SK-N-SH (cell line): Measurements from ENCODE around the gene CBFA2T3. TPM values are rescaled to one million over a fixed set of nuclear protein-coding genes. Genes with fewer than 3 reads are reported as not detected.

Source experiments
- CTCF ChIA-PET: fragments of 300-600, 350-600 bp; formaldehyde crosslinking; extraction: SDS; loops from one replicate; lab custom pipeline; 2021; lab: Yijun Ruan, JAX
- POLR2A ChIA-PET: fragments of 350-600 bp; sonication (Branson Sonifier 250); formaldehyde crosslinking; extraction: SDS; loops from one replicate; lab custom pipeline; 2020; ENCODE audit warnings: antibody characterized with exemption, inconsistent platforms; lab: Yijun Ruan, JAX
- DNase-seq: peaks from one replicate; pipeline ENCODE4 v3.0.0; 2012
- H2AFZ ChIP-seq: fragments of 200-600 bp; sonication (generic); 2 replicates; pipeline ENCODE4 v1.8.1; 2016; ENCODE audit warnings: antibody characterized with exemption, mild to moderate bottlenecking, low read depth
- H3F3A ChIP-seq: fragments of 200-600 bp; sonication (generic); replicated peaks from 2 replicates; pipeline ENCODE3; 2016; ENCODE audit warnings: antibody characterized with exemption, mild to moderate bottlenecking; ENCODE audit not compliant: insufficient read depth
- H3K27ac ChIP-seq, 2 experiments: fragments of 200-500 bp in 1 of 2; fragments of 200-600 bp in 1 of 2; sonication (Bioruptor generic) in 1 of 2; sonication (generic), shearing (Covaris generic) in 1 of 2; 2 replicates each; pipeline versions ENCODE4 v1.5.1 to v1.6.1; 2014 to 2016; ENCODE audit warnings: low read depth in 2 of 2, inconsistent platforms in 1 of 2, low read length in 1 of 2, mild to moderate bottlenecking in 1 of 2, mixed read lengths in 1 of 2
- H3K27me3 ChIP-seq: fragments of 200-600 bp; sonication (generic), shearing (Covaris generic); 2 replicates; pipeline ENCODE4 v1.6.1; 2016; ENCODE audit warnings: mixed run types; ENCODE audit not compliant: insufficient read depth
- H3K36me3 ChIP-seq, 2 experiments: fragments of 200-500 bp in 1 of 2; fragments of 200-600 bp in 1 of 2; sonication (Bioruptor generic) in 1 of 2; sonication (generic) in 1 of 2; replicated peaks in 1 of 2; 2 replicates each; pipeline versions ENCODE3 to v1.5.1; 2014 to 2016; ENCODE audit warnings: low read length in 1 of 2, mild to moderate bottlenecking in 1 of 2; ENCODE audit not compliant: insufficient read depth in 2 of 2, control insufficient read depth in 1 of 2
- H3K4me1 ChIP-seq, 2 experiments: fragments of 200-500 bp in 1 of 2; fragments of 200-600 bp in 1 of 2; sonication (Bioruptor generic) in 1 of 2; sonication (generic), shearing (Covaris generic) in 1 of 2; 2 replicates each; pipeline versions ENCODE4 v1.5.1 to v1.6.1; 2014 to 2016; ENCODE audit warnings: low read depth in 1 of 2, low read length in 1 of 2, mixed run types in 1 of 2; ENCODE audit not compliant: insufficient read depth in 2 of 2, control insufficient read depth in 1 of 2
- H3K4me2 ChIP-seq: fragments of 200-600 bp; sonication (generic), shearing (Covaris generic); 2 replicates; pipeline ENCODE4 v1.6.1; 2017; ENCODE audit warnings: mixed run types
- H3K4me3 ChIP-seq, 2 experiments: fragments of 200-500 bp in 1 of 2; fragments of 200-600 bp in 1 of 2; sonication (Bioruptor generic) in 1 of 2; sonication (generic), shearing (Covaris generic) in 1 of 2; 2 replicates each; pipeline versions ENCODE4 v1.5.1 to v1.8.1; 2014 to 2016; ENCODE audit warnings: low read depth in 2 of 2, inconsistent platforms in 1 of 2, low read length in 1 of 2, mild to moderate bottlenecking in 1 of 2, mixed read lengths in 1 of 2, moderate library complexity in 1 of 2
- H3K79me2 ChIP-seq: fragments of 200-600 bp; sonication (generic); 2 replicates; pipeline ENCODE4 v1.8.1; 2017; ENCODE audit warnings: mild to moderate bottlenecking; ENCODE audit not compliant: insufficient read depth
- H3K9ac ChIP-seq: fragments of 200-600 bp; sonication (generic); 2 replicates; pipeline ENCODE4 v1.6.1; 2017; ENCODE audit warnings: mixed run types
- H3K9me2 ChIP-seq: fragments of 200-600 bp; sonication (generic); 2 replicates; pipeline ENCODE4 v1.6.1; 2017; ENCODE audit warnings: mixed run types
- H3K9me3 ChIP-seq: fragments of 200-600 bp; sonication (generic); 2 replicates; pipeline ENCODE4 v1.6.1; 2017; ENCODE audit warnings: mixed run types, mild to moderate bottlenecking, moderate library complexity
- H4K20me1 ChIP-seq: fragments of 200-600 bp; sonication (generic); 2 replicates; pipeline ENCODE4 v1.6.1; 2017; ENCODE audit warnings: mild to moderate bottlenecking, mixed run types; ENCODE audit not compliant: insufficient read depth
- ELF1 ChIP-seq: IDR thresholded peaks from 2 replicates; pipeline ENCODE4 v1.4.0; 2012
- EZH2phosphoT487 ChIP-seq: fragments of 200-600 bp; sonication (generic); IDR thresholded peaks from 2 replicates; pipeline ENCODE4 v1.6.1; 2017; ENCODE audit warnings: low read depth, mixed run types, mild to moderate bottlenecking, antibody characterized with exemption, moderate library complexity, borderline replicate concordance
- IRF3 ChIP-seq: fragments of 150-350 bp; IDR thresholded peaks from 2 replicates; pipeline ENCODE4 v1.6.1; 2016; ENCODE audit warnings: mild to moderate bottlenecking, low read depth, low read length
- JUND ChIP-seq: IDR thresholded peaks from 2 replicates; pipeline ENCODE4 v1.4.0; 2012
- MEF2A ChIP-seq: IDR thresholded peaks from 2 replicates; pipeline ENCODE4 v1.4.0; 2012; ENCODE audit warnings: low read depth, borderline replicate concordance
- MXI1 ChIP-seq: IDR thresholded peaks from 2 replicates; pipeline ENCODE4 v1.6.1; 2012; ENCODE audit warnings: mild to moderate bottlenecking, low read depth, low read length, improper control_type of control experiment
- NFIC ChIP-seq: IDR thresholded peaks from 2 replicates; pipeline ENCODE4 v1.4.0; 2012; ENCODE audit warnings: borderline replicate concordance
- NRF1 ChIP-seq: IDR thresholded peaks from 2 replicates; pipeline ENCODE4 v1.6.1; 2012; ENCODE audit warnings: low read depth, mild to moderate bottlenecking, low read length
- POLR2AphosphoS5 ChIP-seq: IDR thresholded peaks from 2 replicates; pipeline ENCODE4 v1.6.1; 2012; ENCODE audit warnings: low read depth, low read length
- RFX5 ChIP-seq: IDR thresholded peaks from 2 replicates; pipeline ENCODE4 v1.6.1; 2012; ENCODE audit warnings: mild to moderate bottlenecking, improper control_type of control experiment, low read length
- RXRA ChIP-seq: IDR thresholded peaks from 2 replicates; pipeline ENCODE4 v1.4.0; 2012; ENCODE audit warnings: low read depth, mild to moderate bottlenecking, borderline replicate concordance
- TCF12 ChIP-seq: IDR thresholded peaks from 2 replicates; pipeline ENCODE4 v1.4.0; 2012
- TEAD4 ChIP-seq: IDR thresholded peaks from 2 replicates; pipeline ENCODE4 v1.4.0; 2012; ENCODE audit warnings: mild to moderate bottlenecking, borderline replicate concordance; ENCODE audit not compliant: insufficient read depth
- WGBS: methylation state at CpG from one replicate; pipeline ENCODE4 v1.1.6; 2017; ENCODE audit warnings: low lambda C conversion rate; 5-methylcytosine and 5-hydroxymethylcytosine counted together
- polyA plus RNA-seq, 3 experiments: library from polyadenylated mRNA; depleted of rRNA; stranded (reverse); fragments of >200 nt; gene quantifications; 2 replicates each; pipeline ENCODE4 v1.2.3, GENCODE V29; 2012

CBFA2T3 gene
- polyA plus RNA-seq, 1 of the 3 experiments (the other 2 are of a cell fraction): not detected

DNA sequence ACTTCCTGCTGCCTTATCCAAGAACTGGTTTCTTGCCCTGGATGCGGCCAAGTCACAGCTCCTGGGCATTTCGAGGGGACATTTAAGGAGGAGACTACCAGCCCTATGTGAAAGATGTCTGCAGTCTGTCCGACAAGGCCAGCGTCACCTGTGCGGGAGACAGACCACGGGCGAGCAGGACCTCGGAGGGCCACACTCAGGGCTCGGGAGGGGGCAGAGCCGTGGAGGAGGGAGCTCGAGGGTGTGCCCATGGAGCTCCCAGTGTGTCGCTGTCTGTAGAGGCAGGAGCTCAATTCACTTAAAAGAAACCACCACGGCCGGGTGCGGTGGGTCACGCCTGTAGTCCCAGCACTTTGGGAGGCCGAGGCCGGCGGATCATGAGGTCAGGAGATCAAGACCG lies 33.3 kb downstream of the CBFA2T3 start:
- WGBS: 58% methylated on average over 17 of the region's 20 CpGs
- Histone ChIP-seq H3K9me2 (no peaks in the 10 kb centered on the region), H3K9ac (no peak overlapping the region), H3K27ac (no peak overlapping the region), H3K4me2 (no peak overlapping the region), H3K79me2 (no peaks in the 10 kb centered on the region), H3F3A (peaks cover 3% of the 10 kb centered on the region), H3K27me3 (peaks cover 83% of the 10 kb centered on the region), H3K4me1 (peaks cover 0 to 11% of the 10 kb centered on the region in 2 experiments; a peak in 1 of 4 replicates), H3K36me3 (no peaks in the 10 kb centered on the region), H4K20me1 (no peaks in the 10 kb centered on the region), H2AFZ (no peak overlapping the region), H3K4me3 (no peak overlapping the region), H3K9me3 (no peaks in the 10 kb centered on the region)
- ChIA-PET POLR2A (no interaction called here), CTCF (interaction anchor here (0.8 to 7.0 kb wide), 5 partner anchors 13 to 274 kb away, joined by 3 to 67 read pairs (median 5); partner anchors contain the start of gene ZNF778)
- TF ChIP-seq IRF3 (no peak), JUND (no peak), RXRA (no peak), EZH2phosphoT487 (no peak), TCF12 (no peak)
- DNase-seq: no peak

GRCh38 chr16:88943131-88943664 lies 33.8 kb downstream of the CBFA2T3 start:
- no peak for DNase-seq
- H3K4me3 ChIP-seq: no peak overlapping the region
- H4K20me1 ChIP-seq: no peaks in the 10 kb centered on the region
- CTCF ChIA-PET: interaction anchor here (0.7 to 7.0 kb wide), 11 partner anchors 10 to 275 kb away, joined by 3 to 67 read pairs (median 4); partner anchors contain the start of gene ZNF778
- H3K4me2 ChIP-seq: no peak overlapping the region
- WGBS: 49% methylated on average over 10 of the region's 18 CpGs
- peaks cover 3% of the 10 kb centered on the region for H3F3A ChIP-seq
- peaks cover 0 to 17% of the 10 kb centered on the region in 2 experiments; a peak in 1 of 4 replicates for H3K4me1 ChIP-seq
- no peak overlapping the region for H3K27ac ChIP-seq
- H3K9ac ChIP-seq: no peak overlapping the region
- POLR2A ChIA-PET: no interaction called here
- H3K27me3 ChIP-seq: peaks cover 83% of the 10 kb centered on the region
- no peaks in the 10 kb centered on the region for H3K79me2 ChIP-seq
- no peaks in the 10 kb centered on the region for H3K9me3 ChIP-seq
- TF ChIP-seq POLR2AphosphoS5 (no peak), RFX5 (no peak), TEAD4 (no peak), JUND (no peak), NFIC (no peak), MEF2A (no peak), EZH2phosphoT487 (no peak), ELF1 (no peak), NRF1 (no peak), MXI1 (no peak)
- H3K9me2 ChIP-seq: no peaks in the 10 kb centered on the region
- H2AFZ ChIP-seq: no peak overlapping the region
- H3K36me3 ChIP-seq: no peaks in the 10 kb centered on the region
